HepG2 (cell line): ENCODE measurements around the gene ADSS1. TPM values are rescaled to one million over a fixed set of nuclear protein-coding genes. Genes with fewer than 3 reads are reported as not detected.

Experiments
- CREB3 ChIP-seq: sonication (generic); formaldehyde crosslinking; IDR thresholded peaks from 2 replicates; pipeline ENCODE4 v1.5.0; 2020; ENCODE audit warnings: missing genetic modification reagents
- MAZ ChIP-seq, 2 experiments: sonication (generic) in 1 of 2; formaldehyde crosslinking in 1 of 2; IDR thresholded peaks; 2 replicates each; pipeline versions ENCODE4 v1.5.0 to v1.6.1; 2012 to 2020; ENCODE audit warnings: low read depth in 2 of 2, mild to moderate bottlenecking in 2 of 2, borderline replicate concordance in 1 of 2, improper control_type of control experiment in 1 of 2, low read length in 1 of 2, missing genetic modification reagents in 1 of 2, moderate library complexity in 1 of 2
- PCBP2 ChIP-seq: fragments of 200-400 bp; formaldehyde crosslinking; optimal IDR thresholded peaks from 2 replicates; pipeline ENCODE3; 2018; ENCODE audit warnings: low read length, low read depth; ENCODE audit not compliant: poor library complexity, severe bottlenecking
- STAT5B ChIP-seq: sonication (generic); formaldehyde crosslinking; IDR thresholded peaks from 2 replicates; pipeline ENCODE4 v1.4.0; 2020; ENCODE audit warnings: missing genetic modification reagents
- TOE1 ChIP-seq: sonication (generic); formaldehyde crosslinking; IDR thresholded peaks from 2 replicates; pipeline ENCODE4 v1.4.0; 2020; ENCODE audit warnings: mild to moderate bottlenecking, missing genetic modification reagents
- ZBTB1 ChIP-seq: sonication (generic); formaldehyde crosslinking; IDR thresholded peaks from 2 replicates; pipeline ENCODE4 v1.4.0; 2020; ENCODE audit warnings: missing genetic modification reagents, borderline replicate concordance
- ZFP36 ChIP-seq: fragments of 150-350 bp; IDR thresholded peaks from 2 replicates; pipeline ENCODE4 v1.6.1; 2018; ENCODE audit warnings: borderline replicate concordance, low read length, low read depth; ENCODE audit not compliant: partially characterized antibody
- ZNF235 ChIP-seq: sonication (generic); formaldehyde crosslinking; IDR thresholded peaks from 2 replicates; pipeline ENCODE4 v1.8.1; 2023; ENCODE audit warnings: mild to moderate bottlenecking, missing genetic modification reagents, borderline replicate concordance
- ZNF335 ChIP-seq: sonication (generic); formaldehyde crosslinking; IDR thresholded peaks from 2 replicates; pipeline ENCODE4 v1.4.0; 2020; ENCODE audit warnings: missing genetic modification reagents
- ZNF710 ChIP-seq: sonication (generic); formaldehyde crosslinking; IDR thresholded peaks from 2 replicates; pipeline ENCODE4 v1.5.0; 2020; ENCODE audit warnings: mild to moderate bottlenecking, missing genetic modification reagents, borderline replicate concordance
- ZNF883 ChIP-seq: sonication (generic); formaldehyde crosslinking; IDR thresholded peaks from 2 replicates; pipeline ENCODE4 v1.5.1; 2020; ENCODE audit warnings: mild to moderate bottlenecking, missing genetic modification reagents; ENCODE audit errors: not compliant biosample characterization
- polyA plus RNA-seq, 8 experiments: library from polyadenylated mRNA; depleted of rRNA in 3 of 8; stranded (reverse) in 7 of 8; unstranded in 1 of 8; fragments of >200 nt; fragmentation: Illumina TruSeq in 4 of 8; extraction: Trizol in 4 of 8; gene quantifications; 2 replicates each; pipeline versions ENCODE4 v1.2.1 to v1.2.3, GENCODE V29; 2011 to 2016; ENCODE audit warnings: low read depth in 4 of 8, missing spikeins in 1 of 8, mixed read lengths in 1 of 8; ENCODE audit not compliant: insufficient read depth in 1 of 8
- total RNA-seq, 5 experiments: library from RNA; depleted of rRNA; stranded (reverse); fragments of >200 nt; fragmentation: Illumina TruSeq; extraction: Trizol; gene quantifications; 2 replicates each; pipeline ENCODE4 v1.2.3, GENCODE V29; 2016; ENCODE audit warnings: low read depth in 1 of 5
- TF ChIP-seq, protein P1 (sequence below): sonication (generic); formaldehyde crosslinking; IDR thresholded peaks from 2 replicates; pipeline ENCODE4 v1.5.1; 2020; ENCODE audit warnings: mild to moderate bottlenecking, missing genetic modification reagents, moderate library complexity

Gene ADSS1
- total and polyA plus RNA-seq, 2 of the 13 experiments (the other 11 are each of a cell fraction or from before 2014, with no cell fraction given) = 1.0 to 36.7 TPM

DNA sequence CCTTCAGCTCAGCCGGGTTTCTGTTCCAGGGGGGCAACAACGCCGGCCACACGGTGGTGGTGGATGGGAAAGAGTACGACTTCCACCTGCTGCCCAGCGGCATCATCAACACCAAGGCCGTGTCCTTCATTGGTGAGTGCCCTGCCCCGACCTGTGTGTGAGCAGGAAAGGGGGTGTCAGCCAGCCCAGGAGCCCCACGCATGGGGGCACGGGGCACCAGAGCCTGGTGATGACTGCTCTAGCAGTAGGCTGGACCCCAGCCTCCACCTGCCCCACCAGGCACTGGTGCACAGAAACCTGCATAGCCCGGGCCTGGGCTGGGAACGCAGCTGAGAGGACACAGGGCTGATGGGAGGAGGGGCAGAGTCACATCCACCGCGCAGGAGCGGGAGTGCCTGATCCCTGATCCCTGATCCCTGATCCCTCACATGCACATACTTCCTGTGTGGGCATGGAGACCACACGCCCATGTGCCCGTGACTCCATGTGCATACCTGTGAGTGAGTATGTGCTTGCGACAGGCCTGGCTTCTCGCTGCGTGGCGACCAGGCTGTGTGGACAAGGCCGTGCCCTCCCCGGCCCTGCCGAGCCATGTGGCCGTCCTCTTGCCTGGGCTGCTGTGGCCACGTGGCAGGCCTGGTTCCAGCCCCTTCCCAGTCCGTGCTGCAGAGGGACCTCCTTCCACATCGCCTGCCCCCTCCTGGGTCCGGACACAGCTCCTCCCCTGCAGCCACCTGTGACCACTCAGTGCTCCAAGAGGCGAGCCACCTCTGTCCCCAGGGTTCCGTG, 11.2 kb downstream of the ADSS1 start (continued):
- TF ChIP-seq ZBTB1 (CRISPR knock-in tag) (no peak), PCBP2 (no peak), ZNF335 (no peak), ZNF710 (CRISPR knock-in tag) (0 out of 2 replicates have a peak, but pooled peaks have one; percentile 48), TOE1 (CRISPR knock-in tag) (no peak), ZNF235 (no peak), ZNF883 (CRISPR knock-in tag) (peak; percentile 78), ZFP36 (no peak), STAT5B (CRISPR knock-in tag) (no peak; the same call in 1 of the 2 replicates), MAZ (IDR thresholded peaks at IDR 0.05; ENCODE audit: borderline replicate concordance, low read depth, low read length) (no peak), MAZ (CRISPR knock-in tag; IDR thresholded peaks at IDR 0.05; ENCODE audit: low read depth) (peak; percentile 53), CREB3 (CRISPR knock-in tag) (no peak)
- TF ChIP-seq, protein P1, sequence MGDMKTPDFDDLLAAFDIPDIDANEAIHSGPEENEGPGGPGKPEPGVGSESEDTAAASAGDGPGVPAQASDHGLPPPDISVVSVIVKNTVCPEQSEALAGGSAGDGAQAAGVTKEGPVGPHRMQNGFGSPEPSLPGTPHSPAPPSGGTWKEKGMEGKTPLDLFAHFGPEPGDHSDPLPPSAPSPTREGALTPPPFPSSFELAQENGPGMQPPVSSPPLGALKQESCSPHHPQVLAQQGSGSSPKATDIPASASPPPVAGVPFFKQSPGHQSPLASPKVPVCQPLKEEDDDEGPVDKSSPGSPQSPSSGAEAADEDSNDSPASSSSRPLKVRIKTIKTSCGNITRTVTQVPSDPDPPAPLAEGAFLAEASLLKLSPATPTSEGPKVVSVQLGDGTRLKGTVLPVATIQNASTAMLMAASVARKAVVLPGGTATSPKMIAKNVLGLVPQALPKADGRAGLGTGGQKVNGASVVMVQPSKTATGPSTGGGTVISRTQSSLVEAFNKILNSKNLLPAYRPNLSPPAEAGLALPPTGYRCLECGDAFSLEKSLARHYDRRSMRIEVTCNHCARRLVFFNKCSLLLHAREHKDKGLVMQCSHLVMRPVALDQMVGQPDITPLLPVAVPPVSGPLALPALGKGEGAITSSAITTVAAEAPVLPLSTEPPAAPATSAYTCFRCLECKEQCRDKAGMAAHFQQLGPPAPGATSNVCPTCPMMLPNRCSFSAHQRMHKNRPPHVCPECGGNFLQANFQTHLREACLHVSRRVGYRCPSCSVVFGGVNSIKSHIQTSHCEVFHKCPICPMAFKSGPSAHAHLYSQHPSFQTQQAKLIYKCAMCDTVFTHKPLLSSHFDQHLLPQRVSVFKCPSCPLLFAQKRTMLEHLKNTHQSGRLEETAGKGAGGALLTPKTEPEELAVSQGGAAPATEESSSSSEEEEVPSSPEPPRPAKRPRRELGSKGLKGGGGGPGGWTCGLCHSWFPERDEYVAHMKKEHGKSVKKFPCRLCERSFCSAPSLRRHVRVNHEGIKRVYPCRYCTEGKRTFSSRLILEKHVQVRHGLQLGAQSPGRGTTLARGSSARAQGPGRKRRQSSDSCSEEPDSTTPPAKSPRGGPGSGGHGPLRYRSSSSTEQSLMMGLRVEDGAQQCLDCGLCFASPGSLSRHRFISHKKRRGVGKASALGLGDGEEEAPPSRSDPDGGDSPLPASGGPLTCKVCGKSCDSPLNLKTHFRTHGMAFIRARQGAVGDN (CRISPR knock-in tag) = peak; percentile 90
